ENCODE results near the gene MAN1A1.

Gene MAN1A1

DNA sequence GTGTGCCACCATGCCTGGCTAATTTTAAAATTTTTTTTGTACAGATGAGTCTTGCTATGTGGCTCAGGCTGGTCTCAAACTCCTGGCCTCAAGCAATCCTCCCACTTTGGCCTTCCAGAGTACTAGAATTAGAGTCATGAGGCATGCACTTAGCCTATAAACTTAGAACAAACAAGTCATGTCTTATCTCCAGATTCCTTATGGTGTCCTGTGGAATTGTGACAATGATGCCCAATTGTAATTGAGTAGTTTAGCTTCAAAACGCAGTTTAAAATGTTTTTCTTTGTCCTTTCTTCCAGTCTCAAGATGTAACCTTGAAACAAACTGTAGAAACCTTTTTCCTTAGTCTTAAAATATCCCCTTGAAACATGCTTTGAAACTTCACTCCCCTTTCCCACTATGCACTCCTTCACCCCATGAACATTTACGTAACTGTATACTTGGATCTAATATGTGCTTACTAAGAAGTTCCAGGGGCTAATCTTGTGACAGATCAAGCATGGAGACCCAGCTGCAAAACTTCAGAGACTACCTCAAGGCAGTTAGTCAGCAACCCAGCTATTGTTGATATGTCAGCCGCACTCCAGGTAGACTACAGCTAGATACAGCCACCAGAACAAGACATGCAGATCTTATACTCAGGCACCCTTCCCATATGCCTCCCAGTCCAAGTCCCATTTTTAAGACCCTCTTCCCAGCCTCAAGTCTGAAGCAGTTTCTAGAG lies 46.2 kb downstream of the MAN1A1 start:
- no peak overlapping the region for H2AFZ ChIP-seq (ENCODE audit: low read depth)
- no peaks in the 10 kb centered on the region for H4K20me1 ChIP-seq (ENCODE audit: insufficient read depth)
- no peak overlapping the region for H3K9ac ChIP-seq
- H3K79me2 ChIP-seq (ENCODE audit: insufficient read depth, low read depth) = no peaks in the 10 kb centered on the region
- no peak overlapping the region for H3K4me2 ChIP-seq
- no peaks in the 10 kb centered on the region for H3K27me3 ChIP-seq (ENCODE audit: insufficient read depth, low read depth)
- H3K4me1 ChIP-seq (ENCODE audit: low read depth, poor library complexity, severe bottlenecking) = no peaks in the 10 kb centered on the region
- no peaks in the 10 kb centered on the region for H3K36me3 ChIP-seq (ENCODE audit: insufficient read depth)
- H3K27ac ChIP-seq = no peak overlapping the region
- TF ChIP-seq, protein P1, sequence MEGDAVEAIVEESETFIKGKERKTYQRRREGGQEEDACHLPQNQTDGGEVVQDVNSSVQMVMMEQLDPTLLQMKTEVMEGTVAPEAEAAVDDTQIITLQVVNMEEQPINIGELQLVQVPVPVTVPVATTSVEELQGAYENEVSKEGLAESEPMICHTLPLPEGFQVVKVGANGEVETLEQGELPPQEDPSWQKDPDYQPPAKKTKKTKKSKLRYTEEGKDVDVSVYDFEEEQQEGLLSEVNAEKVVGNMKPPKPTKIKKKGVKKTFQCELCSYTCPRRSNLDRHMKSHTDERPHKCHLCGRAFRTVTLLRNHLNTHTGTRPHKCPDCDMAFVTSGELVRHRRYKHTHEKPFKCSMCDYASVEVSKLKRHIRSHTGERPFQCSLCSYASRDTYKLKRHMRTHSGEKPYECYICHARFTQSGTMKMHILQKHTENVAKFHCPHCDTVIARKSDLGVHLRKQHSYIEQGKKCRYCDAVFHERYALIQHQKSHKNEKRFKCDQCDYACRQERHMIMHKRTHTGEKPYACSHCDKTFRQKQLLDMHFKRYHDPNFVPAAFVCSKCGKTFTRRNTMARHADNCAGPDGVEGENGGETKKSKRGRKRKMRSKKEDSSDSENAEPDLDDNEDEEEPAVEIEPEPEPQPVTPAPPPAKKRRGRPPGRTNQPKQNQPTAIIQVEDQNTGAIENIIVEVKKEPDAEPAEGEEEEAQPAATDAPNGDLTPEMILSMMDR (conservative IDR thresholded peaks at IDR 0.05; ENCODE audit: low read depth, low read length) = no peak
- no peak overlapping the region for H3K4me3 ChIP-seq (IDR thresholded peaks at IDR 0.05; ENCODE audit: insufficient read depth, low read depth, low read length)

DNA sequence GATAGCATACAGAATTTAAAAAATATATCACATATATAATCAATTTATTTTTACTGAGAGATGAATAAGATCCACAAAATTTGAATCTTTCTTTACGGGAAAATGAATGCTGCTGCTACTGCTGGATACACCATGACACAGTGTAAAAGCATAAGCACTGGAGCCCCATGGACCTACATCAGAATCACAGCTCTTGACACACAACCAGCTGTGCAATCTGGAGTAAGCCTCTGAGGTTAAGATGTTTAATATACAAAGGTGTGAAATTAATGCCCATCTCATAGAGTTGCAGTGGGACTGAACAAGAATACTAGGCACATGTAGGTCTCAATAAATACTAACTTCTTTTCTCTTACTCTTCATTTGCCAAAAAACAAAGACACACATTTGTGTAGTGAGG lies 48.1 kb downstream of the MAN1A1 start:
- TF ChIP-seq, protein P1 (conservative IDR thresholded peaks at IDR 0.05; ENCODE audit: low read depth, low read length) = no peak
- no peaks in the 10 kb centered on the region for H3K4me1 ChIP-seq (ENCODE audit: low read depth, poor library complexity, severe bottlenecking)
- H3K27me3 ChIP-seq (ENCODE audit: insufficient read depth, low read depth) = no peaks in the 10 kb centered on the region
- H3K9ac ChIP-seq = no peak overlapping the region
- no peak overlapping the region for H3K27ac ChIP-seq
- H4K20me1 ChIP-seq (ENCODE audit: insufficient read depth) = no peaks in the 10 kb centered on the region
- H3K4me2 ChIP-seq = no peak overlapping the region
- no peak overlapping the region for H3K4me3 ChIP-seq (IDR thresholded peaks at IDR 0.05; ENCODE audit: insufficient read depth, low read depth, low read length)
- no peak overlapping the region for H2AFZ ChIP-seq (ENCODE audit: low read depth)
- no peaks in the 10 kb centered on the region for H3K36me3 ChIP-seq (ENCODE audit: insufficient read depth)
- H3K79me2 ChIP-seq (ENCODE audit: insufficient read depth, low read depth) = no peaks in the 10 kb centered on the region

- H3K4me1 ChIP-seq (ENCODE audit: low read depth, poor library complexity, severe bottlenecking) = no peaks in the 10 kb centered on the region
- H3K4me3 ChIP-seq (IDR thresholded peaks at IDR 0.05; ENCODE audit: insufficient read depth, low read depth, low read length) = no peak overlapping the region
- H3K79me2 ChIP-seq (ENCODE audit: insufficient read depth, low read depth) = no peaks in the 10 kb centered on the region
- H3K9ac ChIP-seq = no peak overlapping the region
- no peak overlapping the region for H3K27ac ChIP-seq
- H3K4me2 ChIP-seq = no peak overlapping the region
- no peaks in the 10 kb centered on the region for H4K20me1 ChIP-seq (ENCODE audit: insufficient read depth)
- no peaks in the 10 kb centered on the region for H3K36me3 ChIP-seq (ENCODE audit: insufficient read depth)
- TF ChIP-seq, protein P1 (conservative IDR thresholded peaks at IDR 0.05; ENCODE audit: low read depth, low read length) = no peak
- H2AFZ ChIP-seq (ENCODE audit: low read depth) = no peak overlapping the region
- H3K27me3 ChIP-seq (ENCODE audit: insufficient read depth, low read depth) = no peaks in the 10 kb centered on the region
Measured at GRCh38 chr6:119299694-119300093, 49.9 kb downstream of the MAN1A1 start.

GRCh38 chr6:119297049-119297448 lies 52.5 kb downstream of the MAN1A1 start:
- TF ChIP-seq, protein P1 (conservative IDR thresholded peaks at IDR 0.05; ENCODE audit: low read depth, low read length) = no peak
- Histone ChIP-seq H2AFZ (ENCODE audit: low read depth) (no peak overlapping the region), H3K27me3 (ENCODE audit: insufficient read depth, low read depth) (no peaks in the 10 kb centered on the region), H3K9ac (no peak overlapping the region), H3K79me2 (ENCODE audit: insufficient read depth, low read depth) (no peaks in the 10 kb centered on the region), H3K36me3 (ENCODE audit: insufficient read depth) (no peaks in the 10 kb centered on the region), H3K4me1 (ENCODE audit: low read depth, poor library complexity, severe bottlenecking) (no peaks in the 10 kb centered on the region), H3K4me3 (IDR thresholded peaks at IDR 0.05; ENCODE audit: insufficient read depth, low read depth, low read length) (no peak overlapping the region), H3K27ac (no peak overlapping the region), H4K20me1 (ENCODE audit: insufficient read depth) (no peaks in the 10 kb centered on the region), H3K4me2 (no peak overlapping the region)
